ENCODE results near the gene CCDC126. TPM values are rescaled to one million over a fixed set of nuclear protein-coding genes. Genes with fewer than 3 reads are reported as not detected.
"Not testable (repeated sequence)": the region's sequence is repeated elsewhere in the genome, so short reads cannot be mapped to it uniquely, and the experiment has no call there.

CCDC126 gene
- total and polyA plus RNA-seq, 2 of the 8 experiments (the other 6 are each of a cell fraction or from before 2014, with no cell fraction given), result 1.4 to 5.3 TPM

DNA sequence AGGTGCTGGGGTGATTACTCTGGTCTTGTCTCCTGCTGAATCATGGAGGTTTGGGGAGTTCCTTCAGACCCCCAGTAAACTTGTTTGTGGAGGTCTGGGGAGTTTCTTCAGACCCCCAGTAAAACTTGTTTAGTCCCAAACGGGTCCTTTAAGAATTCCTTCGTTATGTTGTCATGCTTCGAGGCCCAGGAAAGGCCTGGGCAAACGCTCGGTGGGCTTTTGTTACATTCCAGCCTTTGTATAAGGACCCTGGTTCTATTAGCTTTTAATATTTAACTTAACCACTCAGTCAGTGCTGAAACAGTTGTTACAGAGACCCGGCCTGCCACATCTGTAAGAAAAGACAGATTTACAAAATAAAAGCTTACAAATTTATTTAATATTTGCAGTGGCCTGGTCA is 86.9 kb downstream of the CCDC126 start:
- not testable (repeated sequence) for H3K14ac ChIP-seq (ENCODE audit: insufficient read length); H3K4me3 ChIP-seq (ENCODE audit: extremely low read depth in 1 of 4, insufficient read depth in 2 of 4, low read depth in 3 of 4, low read length in 4 of 4); FAIRE-seq; H4K91ac ChIP-seq (replicated peaks; ENCODE audit: insufficient read length, low read length); H2AK5ac ChIP-seq (ENCODE audit: low read depth, low read length); H3K9me3 ChIP-seq (ENCODE audit: insufficient read depth in 2 of 2, low read depth in 1 of 2, low read length in 1 of 2); H3K56ac ChIP-seq (replicated peaks; ENCODE audit: insufficient read length, low read depth, low read length); H3K27ac ChIP-seq (ENCODE audit: low read depth, low read length); H3K9ac ChIP-seq (replicated peaks in 1 of 4; ENCODE audit: extremely low read depth in 1 of 4, low read depth in 3 of 4, low read length in 3 of 4); H2BK20ac ChIP-seq (ENCODE audit: low read length); H4K20me1 ChIP-seq (replicated peaks in 1 of 2; ENCODE audit: control insufficient read depth in 1 of 2, insufficient read depth in 2 of 2, low read length in 2 of 2); H3K27me3 ChIP-seq (replicated peaks in 1 of 4; ENCODE audit: control insufficient read depth in 3 of 4, extremely low read depth in 1 of 4, insufficient read depth in 3 of 4, low read length in 3 of 4); H3K18ac ChIP-seq (ENCODE audit: extremely low read depth, low read length); H4K8ac ChIP-seq (ENCODE audit: extremely low read depth, insufficient read depth, low read length); H2BK12ac ChIP-seq (ENCODE audit: low read depth, low read length); H3K4ac ChIP-seq (replicated peaks; ENCODE audit: insufficient read length, low read depth, low read length); H3K79me1 ChIP-seq (ENCODE audit: low read depth, low read length); H2BK5ac ChIP-seq (ENCODE audit: low read depth, low read length); H3K4me2 ChIP-seq (ENCODE audit: insufficient read depth in 1 of 2, low read depth in 2 of 2, low read length in 2 of 2); H3K4me1 ChIP-seq (replicated peaks in 1 of 4; ENCODE audit: control insufficient read depth in 3 of 4, insufficient read depth in 4 of 4, low read length in 3 of 4); H3K23me2 ChIP-seq (ENCODE audit: low read depth, low read length); H2BK120ac ChIP-seq (replicated peaks; ENCODE audit: low read depth, low read length); H2AFZ ChIP-seq (ENCODE audit: low read length); H2BK15ac ChIP-seq (ENCODE audit: low read length); DNase-seq (ENCODE audit: low read depth in 1 of 2, low spot score in 2 of 2); H4K5ac ChIP-seq (ENCODE audit: insufficient read length, low read depth, low read length); H3K23ac ChIP-seq (ENCODE audit: insufficient read length)
- WGBS, 2 experiments (ENCODE audit: extremely low coverage in 1 of 2, insufficient coverage in 1 of 2, insufficient read length in 1 of 2, insufficient replicate concordance in 2 of 2, low coverage in 1 of 2, low lambda C conversion rate in 2 of 2, missing lambda C conversion rate in 1 of 2), result 83% methylated on average over 6 of the region's 6 CpGs; no CpG with 5 or more reads in 1 of the 2 experiments
- CTCF ChIA-PET (ENCODE audit: partially characterized antibody), result interaction anchor here (0.8 to 4.7 kb wide), 8 partner anchors 10 to 116 kb away, joined by 3 to 37 read pairs (median 4); no protein-coding TSS in a partner anchor
- POLR2A ChIA-PET (ENCODE audit: partially characterized antibody), result interaction anchor here (1.4 kb wide), 2 partner anchors 10 to 21 kb away, joined by 3 to 4 read pairs; no protein-coding TSS in a partner anchor
- peaks cover 0 to 20% (median 4%) of the 10 kb centered on the region in 4 experiments; a peak in 4 of 8 replicates for H3K36me3 ChIP-seq (ENCODE audit: control insufficient read depth in 2 of 4, insufficient read depth in 4 of 4, low read length in 3 of 4)
- peaks cover 0 to 64% of the 10 kb centered on the region in 2 experiments; a peak in 3 of 4 replicates for H3K79me2 ChIP-seq (ENCODE audit: control insufficient read depth in 1 of 2, insufficient read depth in 2 of 2, low read length in 2 of 2)
